ENCODE results near the gene TNIK. TPM values are rescaled to one million over a fixed set of nuclear protein-coding genes. Genes with fewer than 3 reads are reported as not detected.
"Not testable (repeated sequence)": the region's sequence is repeated elsewhere in the genome, so short reads cannot be mapped to it uniquely, and the experiment has no call there.

TNIK gene
- total RNA-seq, 1 donor from 2014 or later: 28.5 TPM

GRCh38 chr3:171290680-171291079 lies 169.5 kb downstream of the TNIK start:
- DNase-seq (ENCODE audit: extremely low read depth, low read depth, low spot score): no peak

DNA sequence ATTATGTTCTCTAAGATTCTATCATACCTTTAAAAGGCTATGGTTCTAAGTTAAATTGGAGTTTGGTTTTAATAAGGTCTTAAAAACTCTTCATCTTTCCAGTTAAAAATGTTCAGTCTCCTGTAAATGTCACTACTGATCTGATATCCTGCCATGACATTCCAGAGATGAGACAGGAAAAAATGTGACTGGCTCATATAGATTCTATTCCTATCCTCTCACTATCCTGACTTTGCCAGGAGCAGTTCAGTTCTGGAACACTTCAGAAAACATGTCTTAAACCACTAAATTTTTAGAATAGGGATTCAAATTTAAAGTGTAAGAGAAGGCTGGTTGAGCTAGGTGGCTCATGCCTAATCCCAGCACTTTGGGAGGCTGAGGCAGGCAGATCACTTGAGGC lies 170.9 kb downstream of the TNIK start:
- no peak for DNase-seq (ENCODE audit: extremely low read depth, low read depth, low spot score)

- DNase-seq (ENCODE audit: extremely low read depth, low read depth, low spot score): not testable (repeated sequence)
Observed at GRCh38 chr3:171287761-171288160, 172.4 kb downstream of the TNIK start.

- no peak for DNase-seq (ENCODE audit: extremely low read depth, low read depth, low spot score)
Observed at GRCh38 chr3:171286580-171287249, 173.5 kb downstream of the TNIK start.

- no peak for DNase-seq (ENCODE audit: extremely low read depth, low read depth, low spot score)
Observed at GRCh38 chr3:171285287-171285686, 174.9 kb downstream of the TNIK start.

GRCh38 chr3:171284308-171285075 lies 175.7 kb downstream of the TNIK start:
- DNase-seq (ENCODE audit: extremely low read depth, low read depth, low spot score): peak; percentile 78

DNA sequence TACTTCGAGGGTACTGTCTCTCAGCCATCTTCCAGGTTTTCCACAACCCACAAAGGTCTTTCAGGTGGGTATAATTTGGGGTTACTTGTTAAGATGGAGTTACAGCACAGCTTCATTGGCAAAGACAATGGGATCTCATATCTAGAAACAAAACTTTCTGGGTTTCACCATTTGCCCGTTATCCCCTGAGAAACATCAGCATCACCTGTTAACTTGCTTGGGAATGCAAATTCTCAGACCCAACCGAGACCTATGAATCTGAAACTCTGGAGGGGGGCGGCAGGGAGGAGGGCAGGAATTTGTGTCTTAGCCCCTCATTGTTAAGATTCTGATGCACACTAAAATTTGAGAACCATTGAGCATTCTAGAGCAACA lies 176.4 kb downstream of the TNIK start:
- DNase-seq (ENCODE audit: extremely low read depth, low read depth, low spot score): no peak

DNA sequence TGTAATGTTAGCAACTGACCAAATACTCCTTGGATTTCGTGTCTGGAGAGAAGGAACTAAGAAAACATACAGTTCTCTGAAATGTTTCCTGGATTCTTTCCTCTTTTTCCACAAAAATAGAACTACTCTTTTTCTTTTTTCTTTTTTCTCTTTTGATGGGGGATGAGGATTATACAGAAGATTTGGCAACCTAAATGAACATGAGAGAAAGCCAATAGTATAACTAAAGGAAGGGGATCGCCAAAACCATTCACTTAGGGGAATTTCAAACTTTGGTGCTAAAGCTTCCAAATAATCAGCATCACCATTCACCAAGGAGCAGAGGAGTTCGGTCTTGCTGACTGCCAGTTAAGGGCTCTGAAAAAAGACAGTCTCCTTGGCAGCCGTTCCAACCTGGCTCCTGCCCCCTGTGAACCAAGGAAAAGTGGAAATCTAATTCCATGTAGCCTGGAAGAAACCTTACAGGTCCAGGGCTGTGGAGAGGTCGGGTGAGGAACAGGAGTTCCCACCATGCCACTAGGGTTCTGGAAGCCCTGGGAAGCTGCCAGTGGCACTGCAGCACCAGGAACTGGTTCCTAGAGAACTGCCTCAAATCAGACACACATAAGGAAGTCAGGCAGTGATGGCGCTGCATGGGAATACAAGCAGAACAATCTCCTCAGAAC lies 176.9 kb downstream of the TNIK start:
- no peak for DNase-seq (ENCODE audit: extremely low read depth, low read depth, low spot score)

DNA sequence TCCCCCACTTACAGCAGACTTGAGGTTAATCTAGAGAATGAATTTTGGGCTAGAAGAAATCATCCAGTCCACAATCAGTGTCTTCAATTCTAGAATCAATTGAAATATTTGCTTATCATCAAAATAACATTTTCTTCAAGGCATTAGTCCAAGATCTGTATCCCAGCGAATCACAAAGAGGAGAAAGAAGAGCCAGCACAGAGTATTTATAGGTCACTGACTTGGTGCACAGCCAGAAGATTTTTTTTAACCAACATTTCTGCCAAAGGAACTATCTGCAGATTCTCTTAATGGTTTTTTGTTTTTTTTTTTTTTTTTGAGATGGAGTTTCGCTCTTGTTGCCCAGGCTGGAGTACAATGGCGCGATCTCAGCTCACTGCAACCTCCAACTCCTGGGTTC lies 178.2 kb downstream of the TNIK start:
- no peak for DNase-seq (ENCODE audit: extremely low read depth, low read depth, low spot score)

- DNase-seq (ENCODE audit: extremely low read depth, low read depth, low spot score): no peak
Observed at GRCh38 chr3:171281256-171281992, 178.8 kb downstream of the TNIK start.

- DNase-seq (ENCODE audit: extremely low read depth, low read depth, low spot score): no peak
Observed at GRCh38 chr3:171279972-171280371, 180.2 kb downstream of the TNIK start.

DNA sequence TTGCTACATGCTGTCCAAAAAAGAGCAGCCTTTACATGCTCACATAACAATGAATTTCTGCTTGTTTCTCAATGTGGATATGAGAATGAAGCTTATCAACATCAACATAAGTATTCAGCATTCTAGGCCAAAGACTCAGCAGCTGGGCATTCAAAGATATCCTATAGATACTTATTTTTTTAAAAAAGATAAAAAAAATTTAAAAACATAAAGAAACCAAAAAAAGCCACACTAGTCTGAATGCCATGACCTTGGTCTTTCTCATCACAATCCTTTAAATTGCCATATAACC lies 182.0 kb downstream of the TNIK start:
- no peak for DNase-seq (ENCODE audit: extremely low read depth, low read depth, low spot score)

GRCh38 chr3:171277456-171278298 lies 182.5 kb downstream of the TNIK start:
- DNase-seq (ENCODE audit: extremely low read depth, low read depth, low spot score): no peak

DNA sequence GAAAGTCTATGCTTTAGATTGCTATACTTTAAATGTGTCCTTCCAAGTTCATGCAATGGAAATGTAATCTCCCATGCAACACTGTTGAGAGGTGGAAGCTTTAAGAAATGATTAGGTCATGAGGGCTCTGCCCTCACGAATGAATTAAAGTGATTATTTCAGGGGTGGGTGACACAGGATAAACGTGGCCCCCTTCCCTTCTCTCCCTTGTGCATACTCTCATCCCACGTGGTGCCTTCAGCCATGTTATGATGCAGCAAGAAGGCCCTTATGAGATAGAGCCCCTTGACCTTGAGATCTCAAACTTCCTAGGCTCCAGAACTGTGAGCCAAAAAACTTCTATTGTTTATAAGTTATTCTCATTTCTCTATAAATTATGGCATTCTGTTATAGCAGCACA lies 183.3 kb downstream of the TNIK start:
- DNase-seq (ENCODE audit: extremely low read depth, low read depth, low spot score): no peak

- DNase-seq (ENCODE audit: extremely low read depth, low read depth, low spot score): no peak
Observed at GRCh38 chr3:171274222-171274621, 186.0 kb downstream of the TNIK start.

DNA sequence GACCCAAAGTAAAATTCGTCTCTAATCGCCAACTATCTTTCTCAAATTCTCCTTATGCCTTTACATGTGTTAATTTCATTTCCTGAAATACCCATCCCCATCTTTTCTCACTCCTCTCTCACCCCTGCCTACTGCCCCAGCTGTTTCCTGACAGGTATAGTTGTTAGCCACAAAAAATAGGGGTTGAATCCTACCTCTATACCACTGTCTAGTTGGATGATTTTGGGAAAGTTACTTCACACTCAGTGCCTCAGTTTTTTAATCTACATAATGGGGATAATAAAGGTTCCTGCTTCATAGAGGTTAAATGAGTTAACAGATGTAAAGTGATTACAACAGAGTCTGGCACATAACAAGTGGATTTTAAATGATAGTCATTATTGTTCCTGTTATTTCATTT lies 189.7 kb downstream of the TNIK start:
- no peak for DNase-seq (ENCODE audit: extremely low read depth, low read depth, low spot score)

DNA sequence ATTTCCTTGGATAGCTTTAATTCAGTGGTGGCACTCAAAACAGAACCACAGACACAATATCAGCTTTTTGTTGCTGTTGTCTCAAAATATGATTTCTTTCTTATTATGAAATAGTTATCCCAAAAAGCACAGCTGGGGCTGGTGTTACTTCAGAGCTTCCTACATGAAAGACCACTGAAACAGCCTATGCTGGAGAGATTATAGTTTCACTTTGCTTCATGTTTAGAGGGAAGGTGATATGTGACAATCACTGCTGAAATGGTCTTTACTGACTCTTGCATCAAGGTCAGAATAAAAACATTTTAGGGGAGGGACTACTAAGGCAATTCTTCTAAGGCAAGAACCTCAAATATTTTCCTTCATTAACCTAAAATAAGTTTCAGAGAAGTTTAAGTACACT lies 190.7 kb downstream of the TNIK start:
- DNase-seq (ENCODE audit: extremely low read depth, low read depth, low spot score): no peak

- no peak for DNase-seq (ENCODE audit: extremely low read depth, low read depth, low spot score)
Observed at GRCh38 chr3:171268677-171269076, 191.5 kb downstream of the TNIK start.

- DNase-seq (ENCODE audit: extremely low read depth, low read depth, low spot score): no peak
Observed at GRCh38 chr3:171267104-171267503, 193.1 kb downstream of the TNIK start.

DNA sequence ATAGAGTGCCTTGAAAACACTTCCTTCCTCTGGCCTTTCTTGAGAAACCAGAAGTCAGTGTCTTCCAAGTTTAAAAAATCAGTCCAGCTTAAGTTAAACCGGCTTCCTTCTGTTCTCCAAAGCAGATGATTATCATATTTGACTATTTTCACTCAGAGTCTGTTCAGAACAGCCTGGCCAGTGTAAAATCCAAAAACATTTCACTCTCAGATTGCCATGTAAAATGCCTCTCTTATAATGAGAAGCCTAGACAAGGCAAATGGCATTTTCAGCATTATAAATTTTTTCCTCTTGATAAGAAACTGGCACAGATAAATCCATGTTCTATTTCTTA lies 193.5 kb downstream of the TNIK start:
- DNase-seq (ENCODE audit: extremely low read depth, low read depth, low spot score): no peak
